ENCODE data around the gene PHF1.

The PHF1 gene

GRCh38 chr6:33454009-33454946 lies 43.5 kb downstream of the PHF1 start, which contains the start of gene ZBTB9:
Gene ZBTB9, plus strand, starts transcription at chr6:33454576. Its CDS starts 525 bp downstream, at chr6:33455101.
- DNase-seq (ENCODE audit: low spot score), result peak; percentile 98

DNA sequence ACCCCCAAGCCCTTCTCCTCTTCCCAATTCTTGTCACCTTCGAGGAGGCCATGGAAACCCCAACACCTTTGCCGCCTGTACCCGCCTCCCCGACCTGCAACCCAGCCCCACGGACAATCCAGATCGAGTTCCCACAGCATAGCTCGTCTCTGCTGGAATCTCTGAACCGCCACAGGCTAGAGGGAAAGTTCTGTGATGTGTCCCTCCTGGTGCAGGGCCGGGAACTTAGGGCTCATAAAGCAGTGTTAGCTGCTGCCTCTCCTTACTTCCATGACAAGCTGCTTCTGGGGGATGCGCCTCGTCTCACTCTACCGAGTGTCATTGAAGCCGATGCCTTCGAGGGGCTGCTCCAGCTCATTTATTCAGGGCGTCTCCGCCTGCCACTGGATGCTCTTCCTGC lies 44.2 kb downstream of the PHF1 start:
- DNase-seq (ENCODE audit: low spot score), result no peak

GRCh38 chr6:33456156-33456555 lies 45.3 kb downstream of the PHF1 start:
- no peak for DNase-seq (ENCODE audit: low spot score)

- DNase-seq (ENCODE audit: low spot score), result no peak
Observed at GRCh38 chr6:33458676-33459075, 47.9 kb downstream of the PHF1 start.

DNA sequence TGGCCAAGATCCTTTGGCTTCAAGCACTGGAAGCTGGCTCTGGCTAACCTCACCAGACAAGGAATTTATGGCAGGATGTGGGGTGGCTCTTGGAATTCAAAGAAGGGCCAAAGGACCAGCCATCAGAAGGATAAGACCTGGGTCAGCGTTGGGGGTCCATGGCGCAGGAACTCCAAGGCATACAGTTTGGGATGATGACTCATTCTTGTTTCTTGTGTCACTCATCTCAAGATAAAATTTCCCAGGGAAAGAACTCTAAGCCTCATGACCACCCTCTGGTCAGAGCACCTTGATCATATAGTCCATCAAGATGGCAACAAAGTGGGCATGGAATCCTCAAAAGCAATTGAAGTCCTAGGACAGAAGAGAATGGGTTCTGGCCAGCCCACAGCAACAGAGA lies 48.4 kb downstream of the PHF1 start:
- DNase-seq (ENCODE audit: low spot score), result no peak

Data from COLO829 (cell line).